Measurements from ENCODE around the gene DLG2.

Gene DLG2

DNA sequence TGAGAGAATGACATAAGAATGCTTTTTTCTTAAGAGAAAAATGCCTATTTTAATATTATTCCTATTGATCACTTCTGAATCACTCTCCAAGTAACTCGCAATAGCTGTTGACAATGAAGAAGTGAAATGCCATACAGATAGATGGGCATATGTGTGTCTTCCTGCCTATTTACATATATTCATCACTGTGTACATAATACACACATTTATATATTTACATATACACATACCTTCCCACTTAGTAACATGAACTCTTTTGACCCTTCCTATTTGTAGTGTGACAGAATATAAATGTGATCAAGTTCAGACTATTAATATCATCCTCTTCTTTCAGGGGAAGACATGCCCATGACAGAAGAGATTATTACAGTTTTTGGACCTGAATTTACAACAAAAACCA lies 756.7 kb downstream of the DLG2 start:
- no peak for TF ChIP-seq TAF1 (IDR thresholded peaks at IDR 0.05; ENCODE audit: borderline replicate concordance, insufficient read depth, low read length)

GRCh38 chr11:84866922-84867321 lies 760.2 kb downstream of the DLG2 start:
- TF ChIP-seq FOXP2 (optimal IDR thresholded peaks at IDR 0.05; ENCODE audit: borderline replicate concordance, extremely low read depth, extremely low read length, insufficient read depth), result no peak
- no peak for TF ChIP-seq TAF1 (IDR thresholded peaks at IDR 0.05; ENCODE audit: borderline replicate concordance, insufficient read depth, low read length)
- TF ChIP-seq SIN3A (IDR thresholded peaks at IDR 0.05; ENCODE audit: borderline replicate concordance, insufficient read depth, low read length), result no peak
- TF ChIP-seq REST (IDR thresholded peaks at IDR 0.05; ENCODE audit: insufficient read depth in 1 of 2, low read depth in 2 of 2, low read length in 2 of 2), result no peak
- no peak for TF ChIP-seq POLR2AphosphoS5 (IDR thresholded peaks at IDR 0.05; ENCODE audit: low read depth, low read length)

DNA sequence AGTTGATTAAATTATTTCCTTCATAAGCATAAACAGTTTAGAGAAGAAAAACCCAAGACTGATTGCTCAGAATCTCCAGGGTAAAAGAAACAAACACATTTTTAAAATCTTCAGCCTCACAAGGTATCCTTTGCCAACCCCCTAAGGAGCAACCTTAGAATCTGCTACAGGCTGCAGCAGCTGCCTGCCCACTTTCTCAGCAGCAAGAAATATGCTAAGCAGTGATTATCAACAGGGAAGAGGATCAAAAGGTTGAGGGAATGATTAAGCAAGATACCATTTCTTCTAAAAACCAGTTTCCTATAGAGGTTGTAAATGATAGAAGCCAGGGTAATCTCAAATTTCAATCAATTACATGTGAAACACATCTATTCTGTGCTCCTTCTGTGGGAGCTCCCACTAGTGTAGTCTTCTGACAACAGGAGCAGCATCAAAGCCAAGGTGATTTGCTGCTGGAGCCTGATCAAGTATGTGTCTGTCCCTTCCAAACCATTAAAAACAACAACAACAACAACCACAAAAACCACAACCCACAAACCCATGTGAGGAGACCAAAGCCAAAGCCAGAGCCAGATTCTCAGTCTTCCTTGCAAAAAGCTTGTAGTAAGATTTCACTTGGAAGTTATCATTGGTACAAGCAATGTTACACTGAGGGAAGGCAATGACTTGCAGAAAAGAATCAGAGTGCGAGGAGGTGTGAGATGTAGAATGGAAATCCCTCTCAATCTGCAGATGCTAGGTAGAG lies 761.2 kb downstream of the DLG2 start:
- TF ChIP-seq TAF1 (IDR thresholded peaks at IDR 0.05; ENCODE audit: borderline replicate concordance, insufficient read depth, low read length) (no peak), FOXP2 (optimal IDR thresholded peaks at IDR 0.05; ENCODE audit: borderline replicate concordance, extremely low read depth, extremely low read length, insufficient read depth) (no peak), REST (IDR thresholded peaks at IDR 0.05; ENCODE audit: insufficient read depth in 1 of 2, low read depth in 2 of 2, low read length in 2 of 2) (no peak), POLR2AphosphoS5 (IDR thresholded peaks at IDR 0.05; ENCODE audit: low read depth, low read length) (no peak), SIN3A (IDR thresholded peaks at IDR 0.05; ENCODE audit: borderline replicate concordance, insufficient read depth, low read length) (no peak)

DNA sequence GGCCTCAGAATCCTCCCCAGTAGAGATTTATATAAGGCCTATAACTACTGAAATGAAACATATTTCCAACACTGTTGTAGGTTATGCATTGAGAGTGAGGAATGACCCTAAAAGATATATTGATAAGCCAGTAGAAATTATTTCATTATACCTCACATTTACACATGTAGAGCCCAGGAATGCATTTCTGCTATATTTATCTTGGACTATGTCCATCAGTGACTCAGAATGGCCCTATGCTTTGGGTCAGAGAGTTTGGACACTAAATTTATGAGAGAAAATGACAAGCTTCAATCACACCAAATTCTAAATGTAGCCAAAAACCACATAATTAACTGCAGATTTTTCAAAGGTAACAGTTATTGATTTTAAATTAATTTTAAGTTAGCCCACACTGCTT lies 761.9 kb downstream of the DLG2 start:
- TF ChIP-seq POLR2AphosphoS5 (IDR thresholded peaks at IDR 0.05; ENCODE audit: low read depth, low read length) (no peak), REST (IDR thresholded peaks at IDR 0.05; ENCODE audit: insufficient read depth in 1 of 2, low read depth in 2 of 2, low read length in 2 of 2) (no peak), TAF1 (IDR thresholded peaks at IDR 0.05; ENCODE audit: borderline replicate concordance, insufficient read depth, low read length) (no peak), FOXP2 (optimal IDR thresholded peaks at IDR 0.05; ENCODE audit: borderline replicate concordance, extremely low read depth, extremely low read length, insufficient read depth) (no peak), SIN3A (IDR thresholded peaks at IDR 0.05; ENCODE audit: borderline replicate concordance, insufficient read depth, low read length) (no peak)

DNA sequence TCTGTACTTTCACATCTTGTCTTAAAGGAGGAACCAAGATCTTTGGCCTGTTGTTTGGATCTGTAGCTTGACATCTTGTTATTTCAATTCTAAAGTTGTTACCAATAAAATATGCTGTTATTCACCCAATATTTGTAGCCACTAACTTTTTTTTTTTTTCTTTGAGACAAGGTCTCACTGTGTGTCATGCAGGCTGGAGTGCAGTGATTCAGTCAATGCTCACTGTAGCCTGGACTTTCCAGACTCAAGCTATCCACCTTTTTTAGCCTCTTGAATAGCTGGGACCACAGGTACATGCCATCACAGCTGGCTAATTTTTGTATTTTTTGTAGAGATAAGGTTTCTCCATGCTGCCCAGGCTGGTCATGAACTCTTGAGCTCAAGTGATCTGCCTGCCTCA lies 769.4 kb downstream of the DLG2 start:
- no peak for TF ChIP-seq FOXP2 (optimal IDR thresholded peaks at IDR 0.05; ENCODE audit: borderline replicate concordance, extremely low read depth, extremely low read length, insufficient read depth)
- no peak for TF ChIP-seq POLR2AphosphoS5 (IDR thresholded peaks at IDR 0.05; ENCODE audit: low read depth, low read length)
- no peak for TF ChIP-seq TAF1 (IDR thresholded peaks at IDR 0.05; ENCODE audit: borderline replicate concordance, insufficient read depth, low read length)
- no peak for TF ChIP-seq SIN3A (IDR thresholded peaks at IDR 0.05; ENCODE audit: borderline replicate concordance, insufficient read depth, low read length)
- TF ChIP-seq REST (IDR thresholded peaks at IDR 0.05; ENCODE audit: insufficient read depth in 1 of 2, low read depth in 2 of 2, low read length in 2 of 2), result no peak
